Neural cell (in vitro differentiated cells): ENCODE results near the gene SH3RF3.

Source experiments
- CTCF ChIP-seq: fragments of 450-650 bp; IDR thresholded peaks from 2 replicates; pipeline ENCODE4 v1.5.1; 2014; ENCODE audit warnings: antibody characterized with exemption, mild to moderate bottlenecking, moderate library complexity; ENCODE audit not compliant: poor library complexity, severe bottlenecking
- EP300 ChIP-seq: fragments of 450-650 bp; conservative IDR thresholded peaks from 2 replicates; pipeline ENCODE4 v1.6.1; 2014; ENCODE audit warnings: antibody characterized with exemption, mild to moderate bottlenecking, moderate library complexity; ENCODE audit not compliant: poor library complexity, severe bottlenecking
- EZH2 ChIP-seq: fragments of 200-600, 300-800 bp; shearing (Covaris generic), sonication (generic); IDR thresholded peaks from 2 replicates; pipeline ENCODE4 v1.6.1; 2014; ENCODE audit warnings: antibody characterized with exemption, low read length, borderline replicate concordance, mild to moderate bottlenecking; ENCODE audit not compliant: insufficient read depth, poor library complexity, severe bottlenecking
- POLR2AphosphoS5 ChIP-seq: IDR thresholded peaks from 2 replicates; pipeline ENCODE4 v1.6.1; 2012
- RAD21 ChIP-seq: fragments of 450-650 bp; conservative IDR thresholded peaks from 2 replicates; pipeline ENCODE4 v1.6.1; 2014; ENCODE audit warnings: antibody characterized with exemption, mild to moderate bottlenecking, moderate library complexity
- REST ChIP-seq: IDR thresholded peaks from 2 replicates; pipeline ENCODE4 v1.6.1; 2012; ENCODE audit warnings: borderline replicate concordance
- TAF1 ChIP-seq: IDR thresholded peaks from 2 replicates; pipeline ENCODE4 v1.6.1; 2012; ENCODE audit warnings: low read depth

DNA sequence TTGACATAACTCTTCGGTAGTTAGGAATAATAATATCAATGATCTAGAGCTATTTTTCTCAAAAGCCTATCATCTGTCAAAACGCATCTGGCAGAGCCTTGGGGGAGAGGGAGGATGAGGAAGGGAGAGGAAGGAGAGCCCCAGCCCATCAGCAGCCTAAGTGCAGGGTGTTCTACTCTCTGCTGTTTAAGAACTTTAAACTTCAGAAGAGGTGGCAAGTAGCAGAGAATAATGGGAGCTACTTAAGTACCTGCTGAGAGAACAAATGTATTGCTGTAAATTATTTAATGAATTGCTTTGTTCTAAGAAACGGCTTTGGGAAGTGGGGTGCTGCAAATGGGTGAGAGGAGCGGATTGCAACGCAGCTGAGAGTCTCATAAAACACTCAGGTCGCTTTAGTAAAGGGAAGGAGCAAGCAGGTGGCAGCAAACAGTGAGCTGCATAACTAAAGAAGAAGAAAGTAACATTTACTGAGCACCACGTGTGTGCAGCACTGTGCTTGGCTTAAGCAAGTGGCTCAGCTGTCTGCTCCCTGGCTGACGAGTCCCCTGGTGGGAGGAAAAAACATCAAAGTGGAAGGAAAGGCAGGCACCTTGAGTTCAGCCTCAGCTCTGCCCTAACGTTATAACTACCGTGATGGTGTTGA lies 26.3 kb upstream of the SH3RF3 start:
- no peak for TF ChIP-seq CTCF
- TF ChIP-seq RAD21, result no peak
- TF ChIP-seq POLR2AphosphoS5, result no peak
- TF ChIP-seq EZH2, result no peak
- no peak for TF ChIP-seq TAF1
- TF ChIP-seq EP300, result no peak
- no peak for TF ChIP-seq REST
